Progenitor cell of endocrine pancreas (in vitro differentiated cells): ENCODE measurements around the gene GNB5. TPM values are rescaled to one million over a fixed set of nuclear protein-coding genes. Genes with fewer than 3 reads are reported as not detected.

Source experiments
- DNase-seq: peaks from one replicate; pipeline ENCODE4 v3.0.0; 2021; ENCODE audit warnings: low spot score; ENCODE audit not compliant: unreplicated experiment
- H3K27ac Mint-ChIP-seq: 2 replicates; pipeline ENCODE4 v1.8.0; 2021; ENCODE audit warnings: mild to moderate bottlenecking, moderate library complexity, mixed read lengths
- H3K27me3 Mint-ChIP-seq: 2 replicates; pipeline ENCODE4 v1.8.0; 2021; ENCODE audit warnings: mixed read lengths
- H3K36me3 Mint-ChIP-seq: 2 replicates; pipeline ENCODE4 v1.8.0; 2022; ENCODE audit warnings: mixed read lengths; ENCODE audit not compliant: insufficient read depth
- H3K4me1 Mint-ChIP-seq: 2 replicates; pipeline ENCODE4 v1.8.0; 2021; ENCODE audit warnings: low read depth, mixed read lengths
- H3K4me3 Mint-ChIP-seq: 2 replicates; pipeline ENCODE4 v1.8.0; 2021; ENCODE audit warnings: low read depth, mild to moderate bottlenecking, moderate library complexity, mixed read lengths
- H3K9me3 Mint-ChIP-seq: 2 replicates; pipeline ENCODE4 v1.8.0; 2021; ENCODE audit warnings: low read depth, mixed read lengths
- total RNA-seq: library from RNA; stranded (reverse); gene quantifications from 2 replicates; pipeline ENCODE4 v1.2.1, GENCODE V29; 2021
- TF ChIP-seq, protein P1 (sequence below): fragments of 200-600 bp; sonication (generic); IDR thresholded peaks from one replicate; pipeline ENCODE4 v1.5.0; 2021; ENCODE audit warnings: antibody characterized with exemption, mild to moderate bottlenecking; ENCODE audit not compliant: unreplicated experiment

The GNB5 gene
- total RNA-seq, 1 donor from 2014 or later, result 56.0 TPM

DNA sequence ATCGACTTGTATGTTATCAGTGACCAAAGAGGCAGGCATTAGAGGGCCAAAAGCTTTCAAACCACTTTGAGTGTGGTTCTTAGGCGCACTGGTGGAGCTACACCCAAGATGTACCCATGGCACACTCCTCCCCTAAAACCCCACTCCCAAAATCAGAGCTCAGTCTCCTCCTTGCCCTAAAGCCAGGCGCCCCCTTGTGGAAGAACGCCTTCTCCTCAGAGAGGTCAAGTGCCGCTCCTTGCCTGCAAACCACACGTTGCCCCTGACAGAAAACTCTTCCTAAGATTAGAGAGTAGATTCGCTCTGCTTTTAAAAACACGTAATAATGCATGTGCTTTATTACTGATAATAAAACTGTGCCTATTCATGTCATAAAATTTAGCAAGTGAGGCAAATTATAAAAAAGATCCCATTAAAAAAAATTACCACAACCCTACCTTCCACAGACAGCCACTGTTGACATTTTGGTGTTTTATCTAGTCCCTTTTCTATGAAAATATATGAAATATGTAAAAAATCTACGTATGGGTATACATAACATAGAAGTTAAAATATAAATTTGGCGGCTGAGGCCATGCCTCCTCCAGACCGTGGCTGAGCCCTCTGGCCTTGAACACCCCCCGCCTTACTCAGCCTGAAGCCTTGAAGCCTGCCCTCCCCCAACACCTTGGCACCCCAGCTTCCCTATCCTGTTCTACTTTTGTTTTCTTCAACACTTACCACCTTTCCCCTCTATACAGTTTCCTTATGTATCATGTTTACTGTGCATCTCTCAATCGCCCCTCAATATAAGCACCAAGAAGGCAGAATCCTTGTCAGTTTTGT, 112.1 kb downstream of the GNB5 start:
- H3K36me3 Mint-ChIP-seq, result no peaks in the 10 kb centered on the region
- H3K27me3 Mint-ChIP-seq, result no peaks in the 10 kb centered on the region
- DNase-seq, result peak; percentile 75
- H3K27ac Mint-ChIP-seq, result no peak overlapping the region
- no peak overlapping the region for H3K4me3 Mint-ChIP-seq
- peaks cover 1% of the 10 kb centered on the region for H3K4me1 Mint-ChIP-seq
- TF ChIP-seq, protein P1, sequence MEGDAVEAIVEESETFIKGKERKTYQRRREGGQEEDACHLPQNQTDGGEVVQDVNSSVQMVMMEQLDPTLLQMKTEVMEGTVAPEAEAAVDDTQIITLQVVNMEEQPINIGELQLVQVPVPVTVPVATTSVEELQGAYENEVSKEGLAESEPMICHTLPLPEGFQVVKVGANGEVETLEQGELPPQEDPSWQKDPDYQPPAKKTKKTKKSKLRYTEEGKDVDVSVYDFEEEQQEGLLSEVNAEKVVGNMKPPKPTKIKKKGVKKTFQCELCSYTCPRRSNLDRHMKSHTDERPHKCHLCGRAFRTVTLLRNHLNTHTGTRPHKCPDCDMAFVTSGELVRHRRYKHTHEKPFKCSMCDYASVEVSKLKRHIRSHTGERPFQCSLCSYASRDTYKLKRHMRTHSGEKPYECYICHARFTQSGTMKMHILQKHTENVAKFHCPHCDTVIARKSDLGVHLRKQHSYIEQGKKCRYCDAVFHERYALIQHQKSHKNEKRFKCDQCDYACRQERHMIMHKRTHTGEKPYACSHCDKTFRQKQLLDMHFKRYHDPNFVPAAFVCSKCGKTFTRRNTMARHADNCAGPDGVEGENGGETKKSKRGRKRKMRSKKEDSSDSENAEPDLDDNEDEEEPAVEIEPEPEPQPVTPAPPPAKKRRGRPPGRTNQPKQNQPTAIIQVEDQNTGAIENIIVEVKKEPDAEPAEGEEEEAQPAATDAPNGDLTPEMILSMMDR, result peak; percentile 85
- H3K9me3 Mint-ChIP-seq, result no peaks in the 10 kb centered on the region

GRCh38 chr15:52078197-52078875, 112.9 kb downstream of the GNB5 start:
- no peaks in the 10 kb centered on the region for H3K9me3 Mint-ChIP-seq
- H3K4me3 Mint-ChIP-seq, result no peak overlapping the region
- peaks cover 1% of the 10 kb centered on the region for H3K4me1 Mint-ChIP-seq
- no peak for DNase-seq
- TF ChIP-seq, protein P1, result no peak
- H3K36me3 Mint-ChIP-seq, result no peaks in the 10 kb centered on the region
- no peaks in the 10 kb centered on the region for H3K27me3 Mint-ChIP-seq
- H3K27ac Mint-ChIP-seq, result no peak overlapping the region

DNA sequence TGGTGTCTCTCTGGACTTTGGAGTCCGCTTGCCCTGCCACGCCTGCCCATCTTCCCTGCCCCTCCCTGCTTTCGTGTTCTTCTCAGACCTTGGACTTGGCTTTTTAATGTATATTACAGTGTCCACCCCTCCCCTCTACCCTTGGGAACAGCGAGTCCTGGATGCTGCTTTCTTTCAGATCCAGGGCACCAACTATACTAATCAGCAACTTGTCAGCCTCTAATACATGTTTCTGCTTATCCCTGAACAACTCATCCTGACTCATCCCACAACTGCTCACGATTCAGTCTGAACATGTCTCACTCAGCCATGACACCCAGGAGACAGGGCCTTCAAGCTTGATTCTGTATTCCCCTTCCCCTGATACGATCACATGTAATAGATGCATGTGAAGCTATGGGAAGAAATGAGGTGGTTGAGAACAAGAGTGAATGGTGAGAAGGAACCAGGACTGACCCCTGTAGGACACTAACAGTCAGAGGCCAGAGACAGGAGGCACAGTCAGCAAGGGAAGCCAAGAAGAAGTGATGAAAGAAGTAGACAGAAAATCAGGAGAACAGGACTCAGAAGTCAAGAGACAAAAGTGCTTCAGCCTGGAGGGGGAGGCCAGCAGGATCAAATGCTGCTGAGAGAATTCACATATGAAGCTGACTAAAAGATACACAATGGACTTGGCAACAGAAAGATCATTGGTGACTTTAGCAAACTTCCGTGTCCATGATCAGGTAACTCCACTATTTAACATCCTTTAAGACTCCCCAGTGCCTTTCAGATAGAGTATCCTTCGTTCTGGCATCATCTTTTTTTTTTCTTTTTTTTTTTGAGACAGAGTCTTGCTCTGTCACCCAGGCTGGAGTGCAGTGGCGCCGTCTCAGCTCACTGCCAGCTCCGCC, 114.1 kb downstream of the GNB5 start:
- Mint-ChIP-seq H3K9me3 (no peaks in the 10 kb centered on the region), H3K4me1 (peaks cover 1% of the 10 kb centered on the region), H3K4me3 (no peak overlapping the region), H3K27me3 (no peaks in the 10 kb centered on the region), H3K27ac (no peak overlapping the region), H3K36me3 (no peaks in the 10 kb centered on the region)
- no peak for DNase-seq
- TF ChIP-seq, protein P1, result no peak

GRCh38 chr15:52071570-52071969, 119.6 kb downstream of the GNB5 start:
- Mint-ChIP-seq H3K27me3 (no peaks in the 10 kb centered on the region), H3K27ac (no peak overlapping the region), H3K4me3 (no peak overlapping the region), H3K36me3 (no peaks in the 10 kb centered on the region), H3K4me1 (peaks cover 9% of the 10 kb centered on the region), H3K9me3 (no peaks in the 10 kb centered on the region)
- TF ChIP-seq, protein P1, result no peak
- no peak for DNase-seq

DNA sequence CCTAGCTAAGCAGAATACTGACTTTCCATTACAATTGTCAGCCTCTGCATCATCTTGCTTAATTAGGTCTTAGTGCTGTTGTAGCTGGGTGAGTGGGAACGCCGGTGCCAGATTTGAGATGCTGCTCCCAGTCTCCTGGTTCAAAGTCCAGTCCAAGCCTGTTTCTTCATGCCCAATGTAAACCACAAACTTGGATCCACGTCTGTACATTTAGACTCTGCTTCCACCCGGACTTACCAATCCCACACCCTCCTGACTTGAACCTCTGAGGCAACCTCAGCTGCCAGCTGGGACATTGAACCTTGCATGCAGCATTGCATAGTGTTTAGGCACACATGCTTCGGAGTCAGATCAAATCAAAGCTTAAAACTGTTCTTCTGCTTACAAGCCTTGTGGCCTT, 121.6 kb downstream of the GNB5 start:
- DNase-seq, result no peak
- Mint-ChIP-seq H3K4me3 (no peak overlapping the region), H3K9me3 (no peaks in the 10 kb centered on the region), H3K36me3 (peaks cover 4% of the 10 kb centered on the region), H3K4me1 (peaks cover 9% of the 10 kb centered on the region), H3K27me3 (no peaks in the 10 kb centered on the region), H3K27ac (no peak overlapping the region)
- TF ChIP-seq, protein P1, result no peak
